Transverse colon (tissue), 4 donors: Measurements from ENCODE around the gene ZC3H12C. TPM values are rescaled to one million over a fixed set of nuclear protein-coding genes. Genes with fewer than 3 reads are reported as not detected.

Experiments
- DNase-seq: peaks from one replicate; pipeline ENCODE4 v3.0.0-alpha.2; 2019
- H3K27ac ChIP-seq, 4 donors: fragments of 200-600 bp; sonication (generic); 2 replicates each; pipeline ENCODE4 v1.5.1; 2016 to 2018; ENCODE audit warnings: inconsistent platforms in 4 of 4
- H3K27me3 ChIP-seq: fragments of 200-600 bp; sonication (generic); 2 replicates; pipeline ENCODE4 v1.5.1; 2017; ENCODE audit warnings: inconsistent platforms
- H3K36me3 ChIP-seq, 4 donors: fragments of 200-600 bp; sonication (generic); 2 replicates each; pipeline ENCODE4 v1.5.1; 2017 to 2019; ENCODE audit warnings: inconsistent platforms in 4 of 4
- H3K4me1 ChIP-seq, 4 donors: fragments of 200-600 bp; sonication (generic); 2 replicates each; pipeline ENCODE4 v1.5.1; 2017 to 2020; ENCODE audit warnings: inconsistent platforms in 4 of 4
- H3K4me3 ChIP-seq, 4 donors: fragments of 200-600 bp; sonication (generic); 1 replicate in 1 of 4; 2 replicates in 3 of 4; pipeline versions ENCODE4 v1.5.1 to v1.6.1; 2017 to 2019; ENCODE audit warnings: inconsistent platforms in 4 of 4
- H3K9me3 ChIP-seq, 2 donors: fragments of 200-600 bp; sonication (generic); 2 replicates each; pipeline ENCODE4 v1.5.1; 2017 to 2019; ENCODE audit warnings: inconsistent platforms in 2 of 2
- EP300 ChIP-seq: sonication (generic); formaldehyde crosslinking; IDR thresholded peaks from one replicate; pipeline ENCODE4 v1.6.1; 2017; ENCODE audit warnings: antibody characterized with exemption, low read depth
- POLR2A ChIP-seq: fragments of 450-650 bp; IDR thresholded peaks from one replicate; pipeline ENCODE4 v1.6.1; 2016; ENCODE audit warnings: antibody characterized with exemption, mild to moderate bottlenecking, moderate library complexity
- POLR2AphosphoS5 ChIP-seq, 3 donors: sonication (generic); formaldehyde crosslinking; IDR thresholded peaks; one replicate each; pipeline ENCODE4 v1.6.1; 2016; ENCODE audit warnings: antibody characterized with exemption in 3 of 3
- WGBS, 2 donors: methylation state at CpG; one replicate each; pipeline ENCODE4 v1.1.5; 2018; ENCODE audit warnings: low coverage in 1 of 2; 5-methylcytosine and 5-hydroxymethylcytosine counted together
- in situ Hi-C, 4 donors: fragments of 200-750 bp; cut with MboI; loops; one replicate each; pipeline versions ENCODE4 v1.15.0 to v1.15.1; 2017; ENCODE audit warnings: low sequenced_read_pairs in 3 of 4, low pct_ligation_motif_present in 1 of 4, low pct_unique_long_range_greater_than_20kb in 1 of 4
- intact Hi-C: fragments of 100-400 bp; cut with DNase I; formaldehyde crosslinking; loops from one replicate; pipeline ENCODE4 v1.15.1; 2023; ENCODE audit warnings: low total_unique reads
- total RNA-seq, 4 donors: library from RNA; depleted of rRNA; stranded (reverse); fragments of >200 nt; gene quantifications; one replicate each; pipeline ENCODE4 v1.1.0, GENCODE V29; 2016
- TF ChIP-seq, protein P1 (sequence below), 5 experiments: fragments of 200-600 bp in 3 of 5; fragments of 450-650 bp in 2 of 5; sonication (generic) in 3 of 5; IDR thresholded peaks; 1 replicate in 2 of 5; 2 replicates in 3 of 5; pipeline ENCODE4 v1.5.1; 2016 to 2017; ENCODE audit warnings: antibody characterized with exemption in 5 of 5, inconsistent platforms in 3 of 5, mild to moderate bottlenecking in 2 of 5, moderate library complexity in 1 of 5

ZC3H12C gene
- total RNA-seq, 4 donors from 2014 or later = 6.4 to 21.2 (median 14.4) TPM

DNA sequence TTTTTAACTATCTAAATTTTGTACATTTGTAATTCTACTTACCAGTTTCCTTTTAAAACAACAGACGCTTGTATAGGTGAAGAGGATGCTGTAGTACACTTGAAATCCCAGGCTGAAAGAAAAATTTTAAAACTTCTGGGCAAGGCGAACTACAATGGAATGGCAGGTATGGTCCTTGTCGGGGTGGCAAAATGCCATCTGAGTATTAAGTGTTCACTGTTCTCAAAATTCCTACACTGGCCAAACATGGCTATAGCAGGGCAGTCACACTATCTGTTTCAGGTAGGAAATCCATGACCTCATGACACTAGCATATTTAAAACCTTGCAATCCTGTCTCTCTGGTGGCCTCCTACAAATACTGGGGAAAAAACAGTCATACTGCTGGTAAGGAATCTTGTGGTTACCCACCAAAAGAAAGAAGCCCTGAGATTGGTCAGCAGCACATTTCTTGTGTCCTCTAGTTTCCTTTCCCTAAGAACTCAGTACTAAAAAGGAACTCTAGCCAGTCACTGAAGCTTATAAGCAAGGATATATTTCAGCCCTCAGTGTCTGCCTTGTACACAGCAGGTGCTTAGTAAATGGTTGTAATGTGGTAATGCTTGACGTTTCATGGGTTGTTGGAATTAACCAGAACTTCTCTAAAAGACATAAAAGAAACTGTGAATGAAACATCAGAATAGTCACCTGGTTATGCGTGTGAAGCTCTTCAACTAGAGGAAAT lies 5.2 kb upstream of the ZC3H12C start:
- TF ChIP-seq POLR2AphosphoS5 (IDR thresholded peaks at IDR 0.05) = no peak
- no peak for TF ChIP-seq POLR2A
- TF ChIP-seq, protein P1, sequence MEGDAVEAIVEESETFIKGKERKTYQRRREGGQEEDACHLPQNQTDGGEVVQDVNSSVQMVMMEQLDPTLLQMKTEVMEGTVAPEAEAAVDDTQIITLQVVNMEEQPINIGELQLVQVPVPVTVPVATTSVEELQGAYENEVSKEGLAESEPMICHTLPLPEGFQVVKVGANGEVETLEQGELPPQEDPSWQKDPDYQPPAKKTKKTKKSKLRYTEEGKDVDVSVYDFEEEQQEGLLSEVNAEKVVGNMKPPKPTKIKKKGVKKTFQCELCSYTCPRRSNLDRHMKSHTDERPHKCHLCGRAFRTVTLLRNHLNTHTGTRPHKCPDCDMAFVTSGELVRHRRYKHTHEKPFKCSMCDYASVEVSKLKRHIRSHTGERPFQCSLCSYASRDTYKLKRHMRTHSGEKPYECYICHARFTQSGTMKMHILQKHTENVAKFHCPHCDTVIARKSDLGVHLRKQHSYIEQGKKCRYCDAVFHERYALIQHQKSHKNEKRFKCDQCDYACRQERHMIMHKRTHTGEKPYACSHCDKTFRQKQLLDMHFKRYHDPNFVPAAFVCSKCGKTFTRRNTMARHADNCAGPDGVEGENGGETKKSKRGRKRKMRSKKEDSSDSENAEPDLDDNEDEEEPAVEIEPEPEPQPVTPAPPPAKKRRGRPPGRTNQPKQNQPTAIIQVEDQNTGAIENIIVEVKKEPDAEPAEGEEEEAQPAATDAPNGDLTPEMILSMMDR (IDR thresholded peaks at IDR 0.05) = no peak
- TF ChIP-seq EP300 = no peak
- 89 to 90% methylated on average over 4 to 5 of the region's 5 CpGs for WGBS, 2 donors
- intact Hi-C loops (no loop called here), in situ Hi-C loops (no loop called here)
- no peaks in the 10 kb centered on the region for H3K36me3 ChIP-seq
- H3K27me3 ChIP-seq = no peaks in the 10 kb centered on the region
- no peak overlapping the region for H3K4me3 ChIP-seq
- no peak overlapping the region for H3K27ac ChIP-seq
- peaks cover 5 to 17% (median 10%) of the 10 kb centered on the region in 4 donors for H3K4me1 ChIP-seq
- H3K9me3 ChIP-seq = no peaks in the 10 kb centered on the region
- DNase-seq = no peak

DNA sequence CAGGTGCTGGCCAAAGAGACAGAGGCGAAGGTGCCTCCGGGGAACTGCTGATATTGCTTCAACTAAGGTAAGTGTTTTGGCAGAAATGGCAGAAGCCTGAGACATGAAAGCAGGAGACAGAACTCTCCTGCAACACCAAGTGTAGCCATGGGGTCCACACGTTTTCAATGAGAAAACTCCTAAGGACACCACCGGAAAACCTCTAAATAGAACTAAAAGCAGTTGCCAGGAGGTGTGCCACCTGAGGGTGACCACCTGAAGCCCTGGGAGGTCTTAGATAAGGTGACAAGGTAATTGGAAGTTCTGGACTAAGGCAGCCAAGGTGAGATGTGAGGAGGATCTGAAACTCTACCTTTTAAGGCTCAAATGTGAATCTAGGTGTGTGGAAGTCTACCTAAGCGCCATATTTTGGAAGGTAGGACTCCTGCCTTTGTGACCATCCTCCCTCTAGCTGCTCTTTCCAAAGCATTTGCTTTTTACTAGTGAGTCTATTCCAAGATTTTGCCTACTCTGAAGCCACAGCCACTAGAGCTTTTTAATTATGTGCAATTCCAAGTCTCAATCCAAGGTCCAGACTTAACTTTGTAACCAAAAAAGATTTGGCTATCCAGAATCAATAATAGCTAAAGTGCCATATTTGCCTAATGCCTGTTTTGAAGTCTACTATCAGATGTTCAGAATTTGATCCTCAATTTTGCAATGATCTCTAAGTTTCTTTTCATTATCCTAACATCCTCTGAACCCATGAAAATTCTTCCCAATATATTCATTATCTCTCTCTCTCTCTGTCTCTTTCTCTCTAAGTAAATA lies 4.5 kb upstream of the ZC3H12C start:
- Histone ChIP-seq H3K36me3 (no peaks in the 10 kb centered on the region), H3K27ac (no peak overlapping the region), H3K4me1 (peaks cover 5 to 17% (median 10%) of the 10 kb centered on the region in 4 donors), H3K4me3 (no peak overlapping the region), H3K9me3 (no peaks in the 10 kb centered on the region), H3K27me3 (no peaks in the 10 kb centered on the region)
- intact Hi-C loops (no loop called here), in situ Hi-C loops (no loop called here)
- TF ChIP-seq EP300 (no peak), POLR2A (no peak), POLR2AphosphoS5 (IDR thresholded peaks at IDR 0.05) (no peak)
- TF ChIP-seq, protein P1 (IDR thresholded peaks at IDR 0.05) = no peak
- 92 to 94% methylated on average over 2 to 5 of the region's 5 CpGs for WGBS, 2 donors
- DNase-seq = no peak

GRCh38 chr11:110089617-110090282 lies 3.4 kb upstream of the ZC3H12C start:
- H3K4me1 ChIP-seq = peaks cover 12 to 26% (median 16%) of the 10 kb centered on the region in 4 donors
- intact Hi-C loops = no loop called here
- no peak overlapping the region for H3K27ac ChIP-seq
- DNase-seq = no peak
- H3K36me3 ChIP-seq = no peaks in the 10 kb centered on the region
- H3K9me3 ChIP-seq = no peaks in the 10 kb centered on the region
- 75 to 84% methylated on average over 5 of the region's 5 CpGs for WGBS, 2 donors
- H3K4me3 ChIP-seq = no peak overlapping the region
- TF ChIP-seq POLR2A (no peak), POLR2AphosphoS5 (IDR thresholded peaks at IDR 0.05) (no peak), EP300 (no peak)
- TF ChIP-seq, protein P1 (IDR thresholded peaks at IDR 0.05) = no peak
- H3K27me3 ChIP-seq = no peaks in the 10 kb centered on the region
- in situ Hi-C loops = no loop called here

- Histone ChIP-seq H3K36me3 (no peaks in the 10 kb centered on the region), H3K4me3 (no peak overlapping the region), H3K9me3 (no peaks in the 10 kb centered on the region), H3K27me3 (no peaks in the 10 kb centered on the region), H3K4me1 (peaks cover 14 to 24% (median 16%) of the 10 kb centered on the region in 4 donors), H3K27ac (no peak overlapping the region)
- WGBS, 2 donors = 51 to 83% methylated on average over 2 to 6 of the region's 6 CpGs
- in situ Hi-C loops = no loop called here
- DNase-seq = no peak
- intact Hi-C loops = no loop called here
- TF ChIP-seq, protein P1 (IDR thresholded peaks at IDR 0.05) = no peak
- TF ChIP-seq EP300 = no peak
- no peak for TF ChIP-seq POLR2A
- TF ChIP-seq POLR2AphosphoS5 (IDR thresholded peaks at IDR 0.05) = no peak
Observed at GRCh38 chr11:110090466-110091026, 2.6 kb upstream of the ZC3H12C start.
